SIG-M5 treated with dmso at 0.1 percent for 504 hours (cell line): Measurements from ENCODE around the gene ATXN1.
"Not testable (repeated sequence)": the region's sequence is repeated elsewhere in the genome, so short reads cannot be mapped to it uniquely, and the experiment has no call there.

ENCODE experiments used
- DNase-seq: peaks from one replicate; lab custom pipeline; 2025; ENCODE audit not compliant: unreplicated experiment; lab: John Stamatoyannopoulos, UW

Gene ATXN1

GRCh38 chr6:16654701-16655100 lies 106.6 kb downstream of the ATXN1 start:
- no peak for DNase-seq

- no peak for DNase-seq
Observed at GRCh38 chr6:16653226-16653625, 108.0 kb downstream of the ATXN1 start.

GRCh38 chr6:16651871-16652270 lies 109.4 kb downstream of the ATXN1 start:
- no peak for DNase-seq

GRCh38 chr6:16649890-16650289 lies 111.4 kb downstream of the ATXN1 start:
- no peak for DNase-seq

GRCh38 chr6:16649241-16649640 lies 112.0 kb downstream of the ATXN1 start:
- no peak for DNase-seq

GRCh38 chr6:16648003-16648402 lies 113.3 kb downstream of the ATXN1 start:
- no peak for DNase-seq

- no peak for DNase-seq
Observed at GRCh38 chr6:16647422-16647821, 113.8 kb downstream of the ATXN1 start.

GRCh38 chr6:16644540-16645250 lies 116.6 kb downstream of the ATXN1 start:
- DNase-seq: no peak

GRCh38 chr6:16639684-16640480 lies 121.4 kb downstream of the ATXN1 start:
- no peak for DNase-seq

- DNase-seq: no peak
Observed at GRCh38 chr6:16637635-16638034, 123.6 kb downstream of the ATXN1 start.

- peak; percentile 31 for DNase-seq
Observed at GRCh38 chr6:16635810-16636602, 125.3 kb downstream of the ATXN1 start.

- DNase-seq: no peak
Observed at GRCh38 chr6:16635291-16635809, 125.9 kb downstream of the ATXN1 start.

- no peak for DNase-seq
Observed at GRCh38 chr6:16634855-16635254, 126.4 kb downstream of the ATXN1 start.

GRCh38 chr6:16633961-16634360 lies 127.3 kb downstream of the ATXN1 start:
- no peak for DNase-seq

- no peak for DNase-seq
Observed at GRCh38 chr6:16633465-16633864, 127.8 kb downstream of the ATXN1 start.

GRCh38 chr6:16632101-16632500 lies 129.2 kb downstream of the ATXN1 start:
- DNase-seq: no peak

- no peak for DNase-seq
Observed at GRCh38 chr6:16630026-16630643, 131.1 kb downstream of the ATXN1 start.

- not testable (repeated sequence) for DNase-seq
Observed at GRCh38 chr6:16628580-16628979, 132.7 kb downstream of the ATXN1 start.

GRCh38 chr6:16626650-16627049 lies 134.6 kb downstream of the ATXN1 start:
- no peak for DNase-seq

GRCh38 chr6:16625291-16626265 lies 135.7 kb downstream of the ATXN1 start:
- DNase-seq: peak; percentile 53
